ENCODE data around the gene SLC11A2.

The SLC11A2 gene

DNA sequence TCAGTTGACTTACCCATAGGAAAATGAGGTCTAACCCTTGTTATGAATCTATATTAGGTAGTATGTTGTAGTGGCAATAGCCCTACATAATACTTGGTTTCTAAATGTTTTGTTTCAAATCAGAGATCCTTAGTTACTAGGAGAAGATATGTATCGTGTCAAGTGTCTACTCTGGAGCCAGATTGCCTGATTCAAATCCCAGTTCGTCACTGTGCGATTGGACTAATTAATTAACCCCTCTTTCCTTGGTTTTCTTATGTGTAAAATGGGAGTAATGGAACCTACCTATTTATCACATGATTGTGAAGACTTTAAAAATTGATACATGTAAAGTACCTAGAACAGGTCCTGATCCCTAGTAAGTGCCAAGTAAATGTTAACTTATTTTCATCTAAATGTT lies 23.3 kb upstream of the SLC11A2 start:
- TF ChIP-seq, protein P1, sequence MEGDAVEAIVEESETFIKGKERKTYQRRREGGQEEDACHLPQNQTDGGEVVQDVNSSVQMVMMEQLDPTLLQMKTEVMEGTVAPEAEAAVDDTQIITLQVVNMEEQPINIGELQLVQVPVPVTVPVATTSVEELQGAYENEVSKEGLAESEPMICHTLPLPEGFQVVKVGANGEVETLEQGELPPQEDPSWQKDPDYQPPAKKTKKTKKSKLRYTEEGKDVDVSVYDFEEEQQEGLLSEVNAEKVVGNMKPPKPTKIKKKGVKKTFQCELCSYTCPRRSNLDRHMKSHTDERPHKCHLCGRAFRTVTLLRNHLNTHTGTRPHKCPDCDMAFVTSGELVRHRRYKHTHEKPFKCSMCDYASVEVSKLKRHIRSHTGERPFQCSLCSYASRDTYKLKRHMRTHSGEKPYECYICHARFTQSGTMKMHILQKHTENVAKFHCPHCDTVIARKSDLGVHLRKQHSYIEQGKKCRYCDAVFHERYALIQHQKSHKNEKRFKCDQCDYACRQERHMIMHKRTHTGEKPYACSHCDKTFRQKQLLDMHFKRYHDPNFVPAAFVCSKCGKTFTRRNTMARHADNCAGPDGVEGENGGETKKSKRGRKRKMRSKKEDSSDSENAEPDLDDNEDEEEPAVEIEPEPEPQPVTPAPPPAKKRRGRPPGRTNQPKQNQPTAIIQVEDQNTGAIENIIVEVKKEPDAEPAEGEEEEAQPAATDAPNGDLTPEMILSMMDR (conservative IDR thresholded peaks at IDR 0.05; ENCODE audit: control insufficient read depth, insufficient read depth, low read depth, low read length): no peak
- DNase-seq (ENCODE audit: low read depth): no peak

DNA sequence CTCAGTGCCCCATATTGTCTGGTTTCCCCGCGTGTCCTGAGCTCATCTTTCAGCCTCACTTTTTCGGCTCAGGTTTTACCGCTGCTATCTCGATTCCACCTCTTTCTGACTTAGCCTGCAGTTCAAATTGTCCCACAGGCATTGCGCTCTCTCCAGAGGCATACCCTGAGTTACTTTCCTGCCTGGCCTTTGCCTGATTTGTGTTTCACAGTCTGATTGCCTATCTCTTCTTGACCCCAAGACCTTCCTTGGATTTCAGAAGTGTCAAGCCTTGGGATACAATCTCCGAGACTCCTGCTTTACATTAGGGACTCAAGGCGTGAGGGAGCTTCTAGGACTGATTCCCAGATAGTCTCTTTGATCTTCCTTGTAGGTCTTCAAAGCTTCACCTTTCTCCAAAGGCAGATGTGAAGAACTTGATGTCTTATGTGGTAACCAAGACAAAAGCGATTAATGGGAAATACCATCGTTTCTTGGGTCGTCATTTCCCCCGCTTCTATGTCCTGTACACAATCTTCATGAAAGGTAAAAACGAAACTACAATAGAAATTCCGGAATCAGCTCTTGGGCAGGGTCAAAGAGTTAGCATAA lies 22.6 kb upstream of the SLC11A2 start:
- TF ChIP-seq, protein P1 (conservative IDR thresholded peaks at IDR 0.05; ENCODE audit: control insufficient read depth, insufficient read depth, low read depth, low read length): no peak
- peak; percentile 6 for DNase-seq (ENCODE audit: low read depth)
- H3K4me3 ChIP-seq (ENCODE audit: control insufficient read depth, low read depth, low read length): peak overlapping the region; percentile 79

More for the DNA sequence above, 23.3 kb upstream of the SLC11A2 start:
- H3K4me3 ChIP-seq (ENCODE audit: control insufficient read depth, low read depth, low read length): peak overlapping the region; percentile 79

DNA sequence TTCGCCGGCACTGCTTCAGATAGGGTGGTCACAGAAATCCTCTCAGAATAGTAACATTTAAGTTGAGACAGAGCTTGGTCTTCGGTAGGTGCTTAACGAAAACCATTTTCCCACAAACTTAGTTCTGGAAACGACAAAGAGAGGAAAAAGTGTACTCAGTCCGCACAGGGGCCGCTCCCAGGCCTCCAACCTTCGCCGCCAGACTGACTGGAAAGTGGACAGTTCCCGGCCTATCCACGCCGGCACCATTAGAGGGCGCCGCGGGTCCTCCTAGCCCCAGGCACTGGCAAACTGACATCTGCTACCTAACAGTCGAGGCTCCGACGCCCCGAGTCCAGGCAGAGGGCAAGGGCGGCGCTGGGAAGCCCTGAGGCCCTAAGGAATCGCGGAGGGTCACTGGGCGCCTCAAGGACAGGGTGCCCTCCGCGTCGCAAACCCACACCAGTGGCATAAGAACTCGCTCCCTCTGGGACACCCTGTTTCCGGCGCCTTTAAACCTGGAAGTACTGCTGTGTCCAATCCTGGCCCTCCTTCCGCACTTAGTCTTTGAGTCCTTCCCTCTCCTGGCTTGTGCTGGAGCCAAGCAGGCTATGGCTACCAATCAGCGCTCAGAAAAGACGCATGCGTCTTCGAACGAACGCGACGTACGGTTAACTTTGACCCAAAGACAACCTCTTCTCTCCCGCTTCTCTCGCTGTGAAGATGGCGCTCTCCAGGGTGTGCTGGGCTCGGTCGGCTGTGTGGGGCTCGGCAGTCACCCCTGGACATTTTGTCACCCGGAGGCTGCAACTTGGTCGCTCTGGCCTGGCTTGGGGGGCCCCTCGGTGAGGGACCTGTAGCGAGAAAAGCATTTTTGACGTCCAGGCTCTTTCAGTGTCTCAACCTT lies 21.7 kb upstream of the SLC11A2 start, which contains the start of gene LETMD1:
TSS of gene LETMD1 (plus strand) at position 673 of the 886 bp plus-strand sequence. CDS start at position 703, 30 bp downstream.
- TF ChIP-seq, protein P1 (conservative IDR thresholded peaks at IDR 0.05; ENCODE audit: control insufficient read depth, insufficient read depth, low read depth, low read length): peak; percentile 85
- peak; percentile 99 for DNase-seq (ENCODE audit: low read depth)
- H3K4me3 ChIP-seq (ENCODE audit: control insufficient read depth, low read depth, low read length): peak within 1 kb of the TSS; percentile 79

DNA sequence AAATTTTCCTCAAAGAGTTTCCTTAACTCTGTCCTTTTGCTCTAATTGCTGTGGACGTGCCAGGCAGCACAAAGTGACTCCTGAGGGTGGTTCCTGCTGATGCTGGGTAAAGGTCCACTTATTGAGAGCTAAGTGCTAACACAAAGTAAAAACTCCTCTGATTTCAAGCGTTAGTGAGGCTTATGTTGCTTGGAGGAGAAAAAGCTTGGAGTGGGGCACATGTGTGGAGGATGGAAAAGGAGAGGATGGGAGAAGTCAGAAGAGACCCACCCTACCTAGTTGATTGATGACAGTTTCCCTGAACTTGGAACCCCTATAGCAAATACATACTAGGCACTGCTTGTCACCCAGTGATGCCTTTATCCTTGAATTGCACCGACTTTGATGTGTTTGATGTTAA lies 10.1 kb upstream of the SLC11A2 start:
- no peak overlapping the region for H3K4me3 ChIP-seq (ENCODE audit: control insufficient read depth, low read depth, low read length)
- DNase-seq (ENCODE audit: low read depth): no peak
- TF ChIP-seq, protein P1 (conservative IDR thresholded peaks at IDR 0.05; ENCODE audit: control insufficient read depth, insufficient read depth, low read depth, low read length): no peak

DNA sequence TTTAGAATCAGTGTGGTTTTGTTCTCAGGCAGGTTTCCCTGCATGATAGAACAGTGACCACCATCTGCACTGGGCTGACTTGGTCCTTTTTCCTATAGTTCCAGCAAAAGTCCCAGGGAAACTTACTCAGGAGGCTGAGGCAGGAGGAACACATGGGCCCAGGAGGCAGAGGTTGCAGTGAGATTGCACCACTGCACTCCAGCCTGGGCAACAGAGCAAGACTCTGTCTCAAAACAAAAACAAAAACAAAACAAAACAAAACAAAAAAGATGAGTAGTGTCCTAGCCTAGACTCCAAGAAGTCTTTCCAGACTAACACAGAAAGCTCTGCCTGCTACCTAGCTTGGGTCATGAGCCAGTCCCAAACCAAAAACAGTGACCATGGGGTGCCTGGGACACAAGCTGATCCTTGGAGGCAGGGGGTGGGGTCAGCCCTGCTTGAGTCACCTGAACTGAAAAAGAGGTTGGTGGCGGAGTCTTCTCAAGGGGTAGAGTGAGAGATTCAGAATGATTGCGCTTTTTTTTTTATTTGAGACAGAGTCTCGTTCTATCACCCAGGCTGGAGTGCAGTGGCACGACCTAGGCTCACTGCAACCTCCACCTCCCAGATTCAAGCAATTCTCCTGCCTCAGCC lies 7.4 kb upstream of the SLC11A2 start:
- TF ChIP-seq, protein P1 (conservative IDR thresholded peaks at IDR 0.05; ENCODE audit: control insufficient read depth, insufficient read depth, low read depth, low read length): no peak
- H3K4me3 ChIP-seq (ENCODE audit: control insufficient read depth, low read depth, low read length): no peak overlapping the region
- no peak for DNase-seq (ENCODE audit: low read depth)

DNA sequence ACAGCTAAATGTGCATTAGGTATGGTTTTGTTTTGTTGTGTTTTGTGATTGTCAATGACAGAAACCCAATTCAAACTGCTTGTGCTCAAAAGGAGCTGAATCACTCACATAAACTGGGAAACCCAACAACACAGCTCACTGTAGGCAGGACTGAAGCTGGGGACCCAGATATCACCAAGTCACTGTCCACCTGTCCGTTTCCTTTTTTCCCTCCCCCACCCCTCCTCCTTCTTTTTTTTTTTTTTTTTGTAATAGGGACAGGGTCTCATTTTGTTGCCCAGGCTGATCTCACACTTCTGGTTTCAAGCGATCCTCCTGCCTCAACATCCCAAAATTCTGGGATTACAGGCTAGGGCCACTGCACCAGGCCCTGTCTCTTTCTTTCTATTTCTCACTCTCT lies 6.9 kb upstream of the SLC11A2 start:
- TF ChIP-seq, protein P1 (conservative IDR thresholded peaks at IDR 0.05; ENCODE audit: control insufficient read depth, insufficient read depth, low read depth, low read length): no peak
- no peak overlapping the region for H3K4me3 ChIP-seq (ENCODE audit: control insufficient read depth, low read depth, low read length)
- no peak for DNase-seq (ENCODE audit: low read depth)
